GM10248 (cell line): ENCODE results near the gene SYT17.

Source experiments
- CTCF ChIA-PET: fragments of 300-600 bp; sonication (Branson Sonifier 250); formaldehyde crosslinking; extraction: SDS; loops from one replicate; lab custom pipeline; 2021; ENCODE audit warnings: antibody characterized with exemption; lab: Yijun Ruan, JAX
- POLR2A ChIA-PET: fragments of 350-650 bp; sonication (Branson Sonifier 250); formaldehyde crosslinking; extraction: SDS; loops from one replicate; lab custom pipeline; 2020; ENCODE audit warnings: antibody characterized with exemption; lab: Yijun Ruan, JAX
- DNase-seq: peaks from one replicate; pipeline ENCODE4 v3.0.0; 2012; ENCODE audit errors: extremely low spot score
- CTCF ChIP-seq: IDR thresholded peaks from 2 replicates; pipeline ENCODE4 v1.5.1; 2012; ENCODE audit warnings: mild to moderate bottlenecking, low read depth; ENCODE audit errors: extremely low read depth, missing control alignments, control extremely low read depth

The SYT17 gene

GRCh38 chr16:19145010-19145409, 23.0 kb upstream of the SYT17 start:
- no peak for TF ChIP-seq CTCF
- ChIA-PET CTCF (interaction anchor here (1.1 to 3.8 kb wide), 5 partner anchors 9 to 358 kb away, joined by 3 to 14 read pairs (median 6); no protein-coding TSS in a partner anchor), POLR2A (interaction anchor here (0.7 kb wide), 1 partner anchor 50 kb away, joined by 6 read pairs; no protein-coding TSS in a partner anchor)
- no peak for DNase-seq

GRCh38 chr16:19147126-19147525, 20.9 kb upstream of the SYT17 start:
- no peak for TF ChIP-seq CTCF
- no peak for DNase-seq
- ChIA-PET POLR2A (no interaction called here), CTCF (interaction anchor here (1.2 to 1.6 kb wide), 3 partner anchors 9 to 61 kb away, joined by 4 read pairs; no protein-coding TSS in a partner anchor)

GRCh38 chr16:19147627-19148026, 20.4 kb upstream of the SYT17 start:
- no peak for TF ChIP-seq CTCF
- ChIA-PET CTCF (interaction anchor here (1.2 to 1.6 kb wide), 2 partner anchors 9 to 62 kb away, joined by 4 read pairs; no protein-coding TSS in a partner anchor), POLR2A (no interaction called here)
- no peak for DNase-seq

GRCh38 chr16:19148189-19148588, 19.9 kb upstream of the SYT17 start:
- DNase-seq: no peak
- TF ChIP-seq CTCF: no peak
- ChIA-PET POLR2A (no interaction called here), CTCF (interaction anchor here (1.6 kb wide), 1 partner anchor 10 kb away, joined by 4 read pairs; no protein-coding TSS in a partner anchor)

- TF ChIP-seq CTCF: no peak
- ChIA-PET POLR2A (no interaction called here), CTCF (no interaction called here)
- no peak for DNase-seq
Observed at GRCh38 chr16:19151310-19151709, 16.7 kb upstream of the SYT17 start.

- DNase-seq: no peak
- ChIA-PET CTCF (no interaction called here), POLR2A (no interaction called here)
- TF ChIP-seq CTCF: no peak
Observed at GRCh38 chr16:19152042-19152441, 16.0 kb upstream of the SYT17 start.
